Heart left ventricle (tissue), 16 donors: ENCODE data around the gene TMEM255A. TPM values are rescaled to one million over a fixed set of nuclear protein-coding genes. Genes with fewer than 3 reads are reported as not detected.
A peak's percentile ranks its signal among the peaks of the same experiment; 100 is the strongest.

Experiments
- ATAC-seq, 4 donors: fragments of 200-7000 bp; cut with Tn5 transposase; one replicate each; pipeline ENCODE4 v1.9.1; 2020 to 2022; ENCODE audit warnings: moderate library complexity in 4 of 4, mild to moderate bottlenecking in 3 of 4, moderate number of reproducible peaks in 1 of 4
- DNase-seq, 5 donors: peaks; one replicate each; pipeline ENCODE4 v3.0.0-alpha.2; 2020
- H3K27ac ChIP-seq, 12 donors: fragments of 200-600 bp; sonication (generic) in 4 of 12; one replicate each; pipeline versions ENCODE4 v1.5.0 to v1.8.0; 2016 to 2022; ENCODE audit warnings: mild to moderate bottlenecking in 2 of 12
- H3K27me3 ChIP-seq, 9 donors: fragments of 200-600 bp; sonication (generic) in 2 of 9; one replicate each; pipeline versions ENCODE4 v1.5.1 to v1.8.0; 2016 to 2022; ENCODE audit warnings: mild to moderate bottlenecking in 3 of 9
- H3K36me3 ChIP-seq, 9 donors: fragments of 200-600 bp; sonication (generic) in 2 of 9; one replicate each; pipeline versions ENCODE4 v1.5.0 to v1.8.0; 2018 to 2022; ENCODE audit warnings: mild to moderate bottlenecking in 2 of 9
- H3K4me1 ChIP-seq, 12 donors: fragments of 200-600 bp; sonication (generic) in 4 of 12; one replicate each; pipeline versions ENCODE4 v1.5.0 to v1.8.0; 2016 to 2022; ENCODE audit warnings: mild to moderate bottlenecking in 3 of 12
- H3K4me3 ChIP-seq, 12 donors: fragments of 200-600 bp; sonication (generic) in 4 of 12; one replicate each; pipeline versions ENCODE4 v1.5.0 to v1.8.0; 2017 to 2022; ENCODE audit warnings: mild to moderate bottlenecking in 9 of 12, moderate library complexity in 4 of 12
- H3K9me3 ChIP-seq, 12 donors: fragments of 200-600 bp; sonication (generic) in 4 of 12; one replicate each; pipeline versions ENCODE4 v1.5.0 to v1.8.0; 2016 to 2022; ENCODE audit warnings: mild to moderate bottlenecking in 1 of 12
- POLR2A ChIP-seq, 2 donors: fragments of 450-650 bp; IDR thresholded peaks; one replicate each; pipeline ENCODE4 v1.6.1; 2017; ENCODE audit warnings: antibody characterized with exemption in 2 of 2, mild to moderate bottlenecking in 2 of 2, moderate library complexity in 2 of 2
- WGBS, 4 donors: extraction: QIAGEN DNeasy Blood & Tissue Kit in 2 of 4; methylation state at CpG; one replicate each; pipeline versions ENCODE4 v1.1.5 to v1.1.7; 2013 to 2018; 5-methylcytosine and 5-hydroxymethylcytosine counted together
- intact Hi-C, 10 donors: fragments of 100-400 bp; cut with DNase I; formaldehyde crosslinking; loops; one replicate each; pipeline versions ENCODE4 v1.11.1 to v1.14.2; 2022
- long read RNA-seq, 3 donors: library from polyadenylated mRNA; unstranded; transcript quantifications; one replicate each; pipeline ENCODE4 v2.0.0, GENCODE V29; 2020 to 2021
- polyA plus RNA-seq, 2 donors: library from polyadenylated mRNA; stranded (reverse); fragments of 200-250 nt; gene quantifications; one replicate each; pipeline ENCODE4 v1.2.3, GENCODE V29; 2013
- total RNA-seq, 9 donors: library from RNA; depleted of rRNA in 2 of 9; stranded (reverse); fragments of >200 nt in 2 of 9; fragmentation: NEBNext Ultra II Directional in 3 of 9; extraction: Animal tissue kit (Norgen Biotek cat#: 25700) in 3 of 9; gene quantifications; one replicate each; pipeline versions ENCODE4 v1.1.0 to v1.2.4, GENCODE V29; 2016 to 2023
- TF ChIP-seq, protein P1 (sequence below), 12 donors: fragments of 200-600 bp; sonication (generic) in 4 of 12; IDR thresholded peaks; one replicate each; pipeline versions ENCODE4 v1.5.0 to v1.8.0; 2018 to 2022; ENCODE audit warnings: antibody characterized with exemption in 12 of 12, mild to moderate bottlenecking in 5 of 12
- donor health status: ischemic (EF 13 %, LVEDD 7.1; RV severe dilation, severe dysfunction).
- donor health status: healthy with polysubstance abuse.
- donor health status: DM: no; HTN: yes; CAD: no.
- donor health status: DM: no; HTN: no; CAD: no.
- donor health status: ischemic (EF 25% LVEDD 6.9; RV normal size, moderate dysfunction).
- donor health status: ischemic (EF 25% LVEDD 5.7; RV mildly dilated, moderate dysfunction).
- donor health status: healthy.
- donor health status: DM: yes; HTN: yes; CAD: no.
- donor health status: ischemic (EF 35%, LVEDD 5.7; RV mildly dilated, moderate dysfunction).
- donor health status: nonischemic (EF 11% LVEDD 7.7; RV severe dilation, severe dysfunction).
- donor health status: DM: yes; HTN: yes; CAD: no.
- donor health status: PGD.
- donor health status: ischemic (EF 29% LVEDD 5.4; RV normal size, mild dysfunction).
- donor health status: nonischemic (EF 23%, LVEDD 6.1; RV moderate dilation, normal function).

The TMEM255A gene
- total RNA-seq (1 to 10 TPM in 1 of 9 donors, under 1 TPM in 8; 0.07 to 2.4 (median 0.37) TPM), polyA plus RNA-seq (under 1 TPM; 0.04 to 0.15 TPM)
- long read RNA-seq, donor 1: 0 reads
- long read RNA-seq, donor 2: 0 reads
- long read RNA-seq, donor 3: 0 reads

DNA sequence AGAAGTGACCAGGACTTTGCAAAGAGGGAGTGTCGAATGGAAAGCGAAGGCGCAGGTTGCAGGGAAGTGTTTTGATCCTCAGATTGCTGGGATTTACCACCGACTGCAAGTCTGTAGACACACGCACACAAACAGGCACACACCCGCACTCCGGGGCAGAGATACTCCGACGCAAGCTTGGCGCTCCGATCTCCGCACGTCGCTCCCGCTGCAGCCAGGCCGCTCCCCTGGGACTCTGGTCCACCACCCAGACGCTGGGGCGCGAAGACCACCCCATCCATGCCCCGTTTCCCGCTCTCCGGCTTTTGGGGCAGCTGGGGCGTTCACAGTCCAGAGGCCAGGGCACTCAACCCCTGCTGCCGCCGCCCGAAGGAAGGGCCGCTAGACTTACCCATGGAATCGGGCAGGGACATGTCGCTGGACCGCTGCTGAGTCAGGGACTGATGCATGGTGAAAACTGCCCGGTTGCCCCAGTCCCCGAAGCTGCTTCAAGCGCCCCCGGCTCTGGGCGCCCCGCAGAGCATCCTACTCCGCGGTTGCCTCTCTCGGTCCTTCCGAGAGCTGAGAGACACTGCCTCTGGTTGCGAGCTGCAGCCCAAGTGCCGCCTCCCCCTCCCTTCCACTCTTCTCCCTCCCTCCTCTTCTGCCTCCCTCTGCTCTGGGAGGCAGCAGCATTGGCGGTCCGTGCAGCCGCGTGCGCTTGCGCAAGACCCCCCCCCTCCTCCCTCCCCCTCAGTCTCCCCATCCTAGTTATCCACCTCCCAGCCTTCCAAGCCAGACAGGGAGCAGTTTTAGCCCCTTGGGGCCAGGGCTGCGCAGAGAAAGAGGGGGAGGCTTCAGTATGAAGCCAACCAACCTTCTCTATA lies at the start of gene TMEM255A:
TSS of gene TMEM255A (minus strand) at position 601 of the 866 bp plus-strand sequence. CDS start at position 449, 152 bp downstream.
- Histone ChIP-seq H3K4me1 (peaks cover 0 to 22% (median 9%) of the 10 kb centered on the region in 12 donors), H3K27ac (no peak within 1 kb of the TSS), H3K9me3 (no peaks in the 10 kb centered on the region), H3K36me3 (no peaks in the 10 kb centered on the region), H3K27me3 (peaks cover 0 to 73% (median 8%) of the 10 kb centered on the region in 9 donors), H3K4me3 (peak within 1 kb of the TSS; percentile 9 to 49 (median 39))
- TF ChIP-seq, protein P1, sequence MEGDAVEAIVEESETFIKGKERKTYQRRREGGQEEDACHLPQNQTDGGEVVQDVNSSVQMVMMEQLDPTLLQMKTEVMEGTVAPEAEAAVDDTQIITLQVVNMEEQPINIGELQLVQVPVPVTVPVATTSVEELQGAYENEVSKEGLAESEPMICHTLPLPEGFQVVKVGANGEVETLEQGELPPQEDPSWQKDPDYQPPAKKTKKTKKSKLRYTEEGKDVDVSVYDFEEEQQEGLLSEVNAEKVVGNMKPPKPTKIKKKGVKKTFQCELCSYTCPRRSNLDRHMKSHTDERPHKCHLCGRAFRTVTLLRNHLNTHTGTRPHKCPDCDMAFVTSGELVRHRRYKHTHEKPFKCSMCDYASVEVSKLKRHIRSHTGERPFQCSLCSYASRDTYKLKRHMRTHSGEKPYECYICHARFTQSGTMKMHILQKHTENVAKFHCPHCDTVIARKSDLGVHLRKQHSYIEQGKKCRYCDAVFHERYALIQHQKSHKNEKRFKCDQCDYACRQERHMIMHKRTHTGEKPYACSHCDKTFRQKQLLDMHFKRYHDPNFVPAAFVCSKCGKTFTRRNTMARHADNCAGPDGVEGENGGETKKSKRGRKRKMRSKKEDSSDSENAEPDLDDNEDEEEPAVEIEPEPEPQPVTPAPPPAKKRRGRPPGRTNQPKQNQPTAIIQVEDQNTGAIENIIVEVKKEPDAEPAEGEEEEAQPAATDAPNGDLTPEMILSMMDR (IDR thresholded peaks at IDR 0.05): no peak
- no peak for TF ChIP-seq POLR2A (IDR thresholded peaks at IDR 0.05)
- 1 to 42% (median 16%) methylated on average over 36 to 49 of the region's 49 CpGs for WGBS, 4 donors
- intact Hi-C loops: loop anchor here in 3 of 10 donors (5.0 to 10.0 kb wide), 3 partner anchors 144 to 164 kb away; no protein-coding TSS in a partner anchor
- peak in 2 of 5 donors; percentile 7 to 33 for DNase-seq
- ATAC-seq: peak in 1 of 4 donors; percentile 28

DNA sequence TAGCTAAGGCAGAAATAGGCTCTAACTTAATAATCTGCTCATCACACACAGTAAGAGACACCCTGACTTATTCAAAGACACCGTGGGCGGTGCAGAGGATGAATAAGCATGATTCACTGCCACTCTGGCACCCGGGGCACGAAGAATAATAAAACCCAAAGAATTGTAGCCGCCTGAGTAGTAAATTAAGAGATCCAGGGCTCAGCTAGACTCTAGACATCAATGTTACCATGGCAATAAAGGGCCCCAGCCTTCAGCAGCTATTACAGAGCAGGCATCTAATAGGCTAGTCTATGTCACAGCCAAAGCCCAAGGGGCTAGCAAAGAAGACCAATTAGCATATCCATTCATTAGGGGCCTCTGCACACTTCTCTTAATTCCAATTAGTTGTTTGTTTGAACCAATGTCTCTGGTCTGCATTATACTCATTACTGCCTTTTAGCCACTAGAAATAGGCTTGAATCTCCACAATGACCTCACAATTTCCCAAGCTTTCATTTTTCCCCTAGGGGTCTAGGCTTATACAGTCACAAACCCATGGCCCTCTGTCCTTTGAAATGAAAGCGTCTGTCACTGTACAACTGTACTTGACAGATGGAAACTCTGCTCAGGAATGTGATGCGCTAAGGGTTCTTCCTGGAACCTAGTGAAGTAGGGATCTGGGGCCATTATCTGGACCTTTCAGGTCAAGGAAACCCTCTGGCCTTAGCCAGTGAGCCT lies 47.6 kb upstream of the TMEM255A start:
- WGBS, 4 donors: 65 to 90% (median 77%) methylated on average over 7 of the region's 7 CpGs
- Histone ChIP-seq H3K4me1 (no peaks in the 10 kb centered on the region), H3K36me3 (no peaks in the 10 kb centered on the region), H3K27ac (no peak overlapping the region), H3K4me3 (no peak overlapping the region), H3K27me3 (peaks cover 0 to 12% (median 0%) of the 10 kb centered on the region in 9 donors), H3K9me3 (no peaks in the 10 kb centered on the region)
- DNase-seq: no peak
- no peak for ATAC-seq
- intact Hi-C loops: no loop called here
- TF ChIP-seq, protein P1 (IDR thresholded peaks at IDR 0.05): no peak
- no peak for TF ChIP-seq POLR2A (IDR thresholded peaks at IDR 0.05)

DNA sequence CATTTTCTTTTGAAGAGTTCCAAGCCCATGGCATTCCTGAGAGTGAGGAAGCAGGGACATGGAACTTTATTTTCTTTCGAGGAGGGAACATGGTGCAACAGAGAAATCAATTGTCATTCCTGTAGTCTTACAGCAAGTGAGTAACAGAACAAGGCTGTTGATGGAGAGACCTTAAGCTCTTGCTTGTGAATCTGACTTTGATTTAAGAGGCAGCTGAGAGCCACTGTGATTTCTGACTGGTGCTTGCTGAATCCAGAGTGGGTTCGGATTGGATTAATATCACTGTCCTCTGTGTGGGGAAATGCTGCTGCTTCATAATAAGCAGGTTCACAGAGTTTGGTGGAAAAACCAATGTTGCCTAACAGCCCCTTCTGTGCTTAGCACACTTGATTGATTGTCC lies 45.9 kb upstream of the TMEM255A start:
- no peaks in the 10 kb centered on the region for H3K36me3 ChIP-seq
- intact Hi-C loops: no loop called here

More for the DNA sequence above, 45.9 kb upstream of the TMEM255A start:
- no peak for ATAC-seq
- peaks cover 0 to 12% (median 0%) of the 10 kb centered on the region in 9 donors for H3K27me3 ChIP-seq
- H3K27ac ChIP-seq: no peak overlapping the region
- H3K4me3 ChIP-seq: no peak overlapping the region
- DNase-seq: no peak
- H3K9me3 ChIP-seq: peaks cover 0 to 4% (median 0%) of the 10 kb centered on the region in 12 donors
- WGBS, 4 donors: 52 to 76% (median 73%) methylated on average over 2 of the region's 2 CpGs
- no peaks in the 10 kb centered on the region for H3K4me1 ChIP-seq
- no peak for TF ChIP-seq POLR2A (IDR thresholded peaks at IDR 0.05)
- TF ChIP-seq, protein P1 (IDR thresholded peaks at IDR 0.05): no peak
